ENCODE data around the gene ZNF618.
A peak's percentile ranks its signal among the peaks of the same experiment; 100 is the strongest.

Gene ZNF618

DNA sequence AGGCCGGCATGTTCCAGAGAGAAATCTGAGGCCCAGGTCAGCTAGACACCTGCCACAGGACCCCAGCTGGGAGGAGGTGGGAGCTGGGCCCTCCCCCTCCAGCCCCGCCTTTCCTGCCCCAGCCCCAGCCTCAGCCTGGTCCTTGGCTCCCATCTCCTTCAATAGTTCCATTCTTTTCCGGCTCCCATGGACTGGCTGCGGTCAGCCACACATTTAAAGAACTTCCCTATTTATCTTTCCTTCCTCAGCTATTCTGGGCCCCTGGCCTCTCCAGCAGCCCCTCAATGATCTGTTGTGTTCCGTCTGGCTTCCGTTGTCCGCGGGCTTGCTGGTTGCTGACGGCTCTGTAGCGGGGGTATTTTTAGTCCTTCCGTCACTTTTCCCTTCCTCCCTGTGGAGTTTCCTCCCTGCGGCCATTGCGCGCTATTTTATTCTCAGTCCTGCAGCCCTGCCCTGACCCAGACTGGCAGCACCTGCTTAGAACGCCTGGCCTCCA, 128.2 kb downstream of the ZNF618 start:
- no peak for DNase-seq

DNA sequence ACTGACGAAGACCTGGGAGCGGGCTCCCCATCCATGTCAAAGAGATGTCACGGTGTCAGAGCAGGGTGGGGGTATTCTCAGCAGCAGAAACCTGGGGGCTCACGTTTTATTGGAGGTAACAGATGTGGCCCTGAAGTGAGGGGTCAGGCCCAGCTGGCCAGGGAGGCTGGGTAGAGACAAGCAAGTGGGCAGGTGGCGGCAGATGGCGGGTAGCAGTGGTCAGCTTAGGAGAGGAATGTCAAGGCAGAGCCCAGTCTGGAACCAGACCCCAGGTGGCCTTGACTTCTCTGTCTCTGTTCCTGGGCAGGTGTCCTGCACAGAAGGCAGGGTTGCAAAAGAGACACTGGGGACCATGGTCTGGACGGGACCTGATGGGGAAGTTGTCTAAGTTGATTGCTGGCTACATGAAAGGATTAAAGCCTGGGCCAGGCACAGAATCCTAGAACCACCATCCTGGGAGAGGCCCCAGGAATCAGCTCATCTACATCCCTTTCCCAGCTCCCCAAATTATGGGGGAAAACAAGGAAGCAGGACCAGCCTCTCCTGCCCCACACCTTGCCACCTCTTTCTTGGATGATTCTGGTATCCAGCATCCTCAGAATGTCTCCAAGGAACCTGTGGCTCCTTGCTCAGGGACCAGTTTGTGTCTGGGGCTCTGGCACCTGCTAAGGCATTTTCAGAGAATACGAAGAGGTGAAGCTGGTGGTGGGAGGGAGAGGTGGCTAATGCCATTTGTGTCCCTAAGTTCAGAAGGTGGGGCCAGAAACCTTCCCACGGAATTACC, 129.5 kb downstream of the ZNF618 start:
- no peak for DNase-seq

DNA sequence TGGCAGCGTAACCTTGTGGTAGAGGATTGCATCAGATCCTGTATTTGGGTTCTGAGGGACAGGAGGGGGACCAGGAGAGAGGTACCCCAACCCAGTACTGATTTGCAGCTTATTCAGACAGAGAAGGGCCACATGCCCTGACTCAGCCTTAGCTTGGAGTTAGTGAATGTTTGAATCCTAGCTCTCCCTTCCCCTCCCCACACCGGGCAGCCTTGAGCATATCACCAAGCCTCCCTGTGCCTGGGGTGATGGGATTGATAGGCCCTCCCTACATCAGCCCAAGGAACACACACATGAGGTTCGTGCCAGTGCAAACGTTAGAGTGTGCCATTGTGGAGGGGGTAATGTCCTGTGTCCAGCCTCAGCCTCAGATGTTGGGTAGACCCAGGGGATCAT, 130.0 kb downstream of the ZNF618 start:
- DNase-seq = no peak

DNA sequence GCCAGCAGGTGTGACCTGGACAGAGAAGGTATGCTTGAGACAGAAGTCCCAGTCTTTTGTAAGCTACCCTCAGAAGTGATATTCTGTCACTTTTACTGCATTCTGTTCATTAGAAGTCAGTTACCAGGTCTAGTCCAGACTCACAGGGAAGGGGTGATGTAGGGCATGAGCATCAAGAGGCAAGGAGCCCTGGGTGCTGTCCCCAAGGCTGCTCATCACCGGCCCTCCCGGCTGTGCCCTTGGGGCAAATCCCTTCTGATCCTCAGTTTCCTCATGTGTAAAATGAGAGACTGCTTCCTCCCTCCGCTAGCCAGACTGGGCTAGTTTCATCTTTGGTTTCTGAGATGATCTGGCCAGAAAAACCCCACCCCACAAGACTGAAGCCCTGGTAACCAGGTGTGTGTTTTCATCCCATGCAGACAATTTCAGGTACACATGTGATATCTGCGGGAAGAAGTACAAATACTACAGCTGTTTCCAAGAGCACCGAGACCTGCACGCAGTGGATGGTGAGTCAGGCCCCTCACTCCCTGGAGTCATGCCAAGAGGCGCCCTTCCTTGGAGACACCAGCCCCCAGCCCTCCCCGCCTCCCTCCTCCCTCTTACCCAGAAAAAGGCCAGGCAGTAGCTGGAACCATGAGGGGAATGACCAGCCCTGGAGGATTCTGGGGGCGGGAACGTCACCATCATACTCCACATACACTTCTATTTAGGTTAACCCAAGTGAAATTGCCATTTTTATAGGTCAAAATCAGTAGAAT, 131.0 kb downstream of the ZNF618 start:
- DNase-seq = no peak

DNA sequence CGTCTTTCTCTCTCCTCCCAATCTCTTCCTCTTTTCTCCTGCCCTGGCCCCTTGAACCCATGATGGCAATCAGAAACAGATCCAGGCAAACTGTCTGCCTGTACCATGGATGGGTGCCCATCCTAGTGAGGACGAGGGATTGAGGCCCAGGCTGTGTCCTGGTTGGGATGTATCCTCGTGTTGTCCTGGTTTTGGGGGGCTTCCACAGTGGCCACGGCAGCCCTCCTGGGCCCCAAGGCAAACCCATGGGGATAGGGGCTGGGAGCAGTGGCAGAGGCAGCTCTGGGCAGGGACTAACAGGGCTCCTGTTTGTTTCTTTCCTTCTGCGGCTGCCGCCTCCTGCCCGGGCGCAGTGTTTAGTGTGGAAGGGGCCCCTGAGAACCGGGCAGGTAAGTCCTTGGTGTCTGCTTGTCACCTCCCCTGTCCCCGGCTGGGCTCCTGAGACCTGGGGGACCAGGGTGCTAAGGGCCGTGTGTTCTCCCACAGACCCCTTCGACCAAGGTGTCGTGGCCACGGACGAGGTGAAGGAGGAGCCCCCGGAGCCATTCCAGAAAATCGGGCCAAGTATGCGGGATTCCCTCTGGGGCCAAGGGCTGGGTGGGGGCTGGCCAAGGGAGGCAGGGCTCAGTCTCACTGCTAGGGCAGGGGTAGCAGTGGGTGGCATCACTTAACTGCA, 132.0 kb downstream of the ZNF618 start:
- DNase-seq = no peak

DNA sequence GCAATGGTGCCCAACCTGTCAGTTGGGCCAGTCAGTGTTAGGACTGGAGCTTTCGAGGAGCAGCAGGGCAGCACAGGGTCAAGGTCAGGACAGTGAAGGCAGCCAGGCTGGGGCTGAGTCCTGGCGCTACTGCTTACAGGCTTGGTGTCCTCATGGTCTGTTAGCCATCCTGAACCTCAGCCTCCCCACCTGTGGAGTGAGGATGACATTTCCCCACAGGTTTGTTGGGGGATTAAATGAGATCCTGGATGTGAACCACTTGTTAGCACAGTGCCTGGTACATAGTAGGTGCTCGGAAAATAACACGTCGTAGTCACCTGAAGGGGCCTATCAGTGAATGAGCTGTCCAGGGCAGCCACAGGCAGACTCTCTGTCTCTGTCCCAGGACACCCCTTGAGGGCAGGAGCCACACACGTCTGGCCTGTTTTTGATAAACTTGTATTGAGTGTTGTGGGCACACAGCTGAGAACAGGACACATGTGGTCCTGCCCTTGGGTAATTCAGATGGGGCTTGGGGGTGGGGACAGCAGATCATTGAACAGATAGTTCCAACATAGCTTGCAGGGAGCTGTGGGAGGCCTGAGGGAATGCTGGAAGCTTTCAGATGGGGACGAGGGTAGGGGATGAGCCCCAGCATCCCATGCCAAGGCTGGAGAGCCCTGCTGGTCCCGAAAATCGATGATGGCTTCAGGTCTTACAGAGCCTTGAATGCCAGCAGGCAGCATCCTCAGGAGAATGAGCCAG, 132.7 kb downstream of the ZNF618 start:
- no peak for DNase-seq

DNA sequence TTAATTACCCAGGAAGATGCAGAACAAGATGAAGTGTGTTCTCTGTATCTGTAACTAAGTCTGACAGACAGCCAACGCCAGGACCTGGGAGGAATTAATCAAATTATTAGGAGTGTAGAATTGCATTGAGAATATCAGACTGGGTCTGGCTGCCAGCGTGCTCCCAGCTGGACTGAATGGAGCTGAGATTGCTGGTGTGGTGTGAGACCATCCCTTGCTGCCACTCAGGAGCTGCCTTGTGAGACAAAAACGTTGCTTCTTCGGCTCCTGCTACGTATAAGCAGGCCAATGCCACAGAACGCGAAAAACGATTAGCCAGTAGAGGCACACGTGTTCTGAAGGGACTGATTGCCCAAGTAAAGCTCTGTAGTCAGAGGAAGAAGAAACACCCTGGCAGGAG, 135.2 kb downstream of the ZNF618 start:
- DNase-seq = no peak

DNA sequence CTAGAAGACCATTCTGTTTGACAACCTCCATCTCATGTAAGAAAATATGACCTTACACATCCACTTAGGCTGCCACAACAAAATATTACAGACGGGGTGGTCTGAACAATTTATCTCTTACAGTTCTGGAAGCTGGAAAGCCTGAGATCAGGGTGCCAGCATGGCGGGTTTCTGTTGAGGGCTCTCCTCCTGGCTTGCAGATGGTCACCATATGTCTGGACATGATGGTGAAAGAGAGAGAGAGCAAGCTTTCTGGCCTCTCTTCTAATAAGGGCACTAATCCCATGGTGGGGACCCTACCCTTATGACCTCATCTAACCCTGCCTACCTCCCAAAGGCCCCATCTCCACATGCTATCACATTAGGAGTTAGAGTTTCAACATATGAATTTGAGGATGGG, 136.0 kb downstream of the ZNF618 start:
- DNase-seq = no peak

DNA sequence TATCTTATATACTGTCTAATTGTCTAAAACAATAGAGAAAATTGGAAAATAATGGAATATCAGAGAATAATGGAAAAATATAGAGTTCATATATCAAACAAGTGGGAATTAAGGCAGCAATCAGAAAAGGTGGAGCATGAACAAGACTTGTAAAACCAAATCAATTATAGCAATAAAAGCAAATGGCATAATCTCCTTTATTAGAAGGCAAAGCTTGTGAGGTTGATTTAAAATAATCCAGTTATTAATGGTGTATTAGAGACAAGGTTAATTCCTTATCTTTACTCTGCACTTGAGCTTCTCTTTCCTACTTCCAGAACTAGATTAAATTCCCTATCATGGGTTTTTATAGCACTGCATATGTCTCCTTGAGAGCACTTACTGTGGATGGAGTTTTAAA, 137.9 kb downstream of the ZNF618 start:
- no peak for DNase-seq

DNA sequence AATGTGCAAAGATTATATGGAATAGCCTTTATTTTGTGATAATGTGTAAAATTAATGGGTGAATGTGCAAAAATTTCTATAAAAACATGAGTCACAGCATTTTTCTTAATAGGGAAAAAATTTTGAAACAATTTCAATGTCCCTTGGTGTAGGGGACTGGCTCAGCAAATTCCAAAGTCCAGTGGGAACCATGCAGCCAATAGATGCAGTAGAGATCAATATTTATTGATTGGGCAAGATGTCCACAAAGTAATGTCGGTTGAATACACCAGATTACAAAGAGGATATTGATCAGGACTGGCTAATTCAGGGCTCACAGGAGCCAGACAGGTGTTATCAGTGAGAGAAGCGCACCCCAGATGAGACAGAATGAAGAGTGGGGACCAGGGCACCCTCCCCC, 139.5 kb downstream of the ZNF618 start:
- no peak for DNase-seq

DNA sequence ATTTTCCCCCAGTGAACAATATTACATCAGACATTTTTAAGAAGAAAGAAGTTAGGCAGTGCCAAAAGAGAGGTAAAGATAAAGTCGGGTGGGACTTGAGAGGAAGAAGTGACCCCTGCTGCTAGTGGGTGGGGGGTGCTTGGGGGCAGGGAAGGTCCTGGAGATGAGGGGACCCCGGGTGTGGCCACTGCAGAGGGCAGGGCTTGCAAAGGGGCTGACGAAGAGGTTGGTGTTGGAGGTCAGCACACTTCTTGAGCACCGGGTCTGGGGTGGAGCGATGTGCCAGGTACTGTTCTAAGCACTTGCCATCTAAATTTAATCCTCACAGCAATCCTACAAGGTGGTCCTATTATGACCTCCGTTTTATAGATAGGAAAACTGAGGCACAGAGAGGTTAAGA, 140.0 kb downstream of the ZNF618 start:
- DNase-seq = no peak

DNA sequence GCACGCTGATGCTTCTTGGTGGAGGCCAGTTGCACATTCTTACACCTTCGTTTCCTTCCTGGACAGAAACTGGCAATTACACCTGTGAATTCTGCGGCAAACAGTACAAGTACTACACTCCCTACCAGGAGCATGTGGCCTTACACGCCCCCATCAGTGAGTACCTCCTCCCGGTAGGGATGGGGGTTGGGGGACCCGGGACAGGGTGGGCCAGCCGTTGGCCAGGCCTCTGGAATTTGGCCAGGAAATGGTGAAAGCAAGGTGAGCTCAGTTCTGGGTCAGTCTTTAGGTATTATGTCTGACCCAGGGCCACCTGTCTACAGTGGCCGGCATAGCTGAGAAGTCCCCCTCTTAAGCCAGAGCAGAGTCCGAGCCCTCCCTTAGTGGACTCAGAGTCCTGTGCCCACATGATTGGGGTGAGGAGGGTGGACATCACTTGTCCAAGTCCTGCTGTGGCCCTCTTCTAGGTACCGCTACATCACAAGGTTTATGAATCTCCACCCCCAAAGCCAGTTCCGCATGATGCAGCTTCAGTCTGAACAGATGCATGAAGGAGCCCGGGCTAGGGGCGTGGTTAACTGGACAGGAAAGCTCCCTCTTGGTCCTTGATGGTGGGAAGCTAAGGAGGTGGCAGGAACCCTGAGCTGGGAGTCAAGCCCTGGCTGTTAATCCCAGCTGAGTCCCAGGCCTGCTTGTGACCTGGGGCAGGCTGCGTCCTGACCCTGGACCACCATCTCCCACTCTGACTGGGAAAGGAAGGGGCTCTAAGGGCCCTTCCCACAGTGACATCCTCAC, 140.7 kb downstream of the ZNF618 start:
- DNase-seq = no peak

DNA sequence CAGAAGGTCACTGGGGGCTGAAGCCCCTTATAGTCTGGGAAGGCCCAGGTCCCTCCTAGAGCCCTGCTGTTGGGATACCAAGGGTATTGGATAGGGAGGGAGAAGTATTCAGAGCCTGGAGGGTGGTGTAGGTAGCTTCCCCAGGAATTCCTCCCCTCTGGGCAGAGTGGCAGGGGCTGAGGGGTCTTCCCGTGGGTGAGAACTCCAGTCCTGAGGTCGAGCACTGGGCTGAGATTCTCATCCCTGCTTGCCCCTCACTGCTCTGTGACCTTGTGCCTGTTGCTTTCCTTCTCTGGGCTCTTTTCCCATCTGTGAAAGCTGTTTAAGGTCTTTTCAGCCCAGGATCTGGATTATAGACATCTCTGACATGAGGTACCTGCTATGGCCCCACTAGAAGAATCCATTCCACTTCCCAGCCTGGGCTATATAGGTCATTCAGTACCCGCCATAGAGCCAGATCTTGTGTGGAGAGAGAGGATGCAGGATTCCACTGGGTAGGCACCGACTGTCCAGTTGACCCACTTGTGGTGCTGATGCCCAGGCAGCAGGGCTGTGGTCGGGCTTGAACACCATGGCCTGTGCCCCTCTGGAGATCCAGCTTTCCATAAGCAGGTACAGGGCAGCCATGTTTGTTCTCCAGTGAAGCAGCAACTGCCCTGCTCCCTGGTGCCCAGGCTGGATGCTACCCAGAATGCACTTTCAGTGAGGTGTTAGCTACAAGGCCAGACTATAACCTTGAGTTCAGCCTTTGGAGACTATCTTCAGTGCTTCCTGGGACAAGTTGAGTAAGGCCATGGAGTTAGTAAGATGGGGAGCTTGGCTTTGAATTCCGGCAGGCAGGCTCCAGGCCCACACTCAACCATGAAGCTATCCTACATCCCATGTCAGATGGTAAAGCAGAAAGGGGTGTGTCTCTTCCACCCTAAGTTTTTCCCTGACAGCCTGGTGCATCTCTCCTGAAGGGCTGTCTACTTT, 141.9 kb downstream of the ZNF618 start:
- no peak for DNase-seq

DNA sequence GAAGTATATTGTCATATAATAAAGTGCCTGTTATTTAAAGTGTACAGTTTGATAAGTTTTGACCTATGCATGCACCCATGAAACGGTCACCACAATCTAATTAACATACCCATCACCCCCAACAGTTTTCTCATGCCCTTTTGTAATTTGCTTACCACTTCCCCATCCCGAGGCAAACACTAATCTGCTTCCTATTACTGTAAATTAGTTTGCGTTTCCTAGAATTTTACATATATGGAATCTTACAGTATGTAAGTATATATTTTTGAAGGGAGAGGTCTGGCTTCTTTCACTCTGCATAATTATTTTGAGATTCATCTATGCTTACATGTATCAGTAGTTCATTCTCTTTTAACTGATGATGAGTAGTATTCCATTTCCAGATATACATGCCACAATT, 145.5 kb downstream of the ZNF618 start:
- DNase-seq = no peak

DNA sequence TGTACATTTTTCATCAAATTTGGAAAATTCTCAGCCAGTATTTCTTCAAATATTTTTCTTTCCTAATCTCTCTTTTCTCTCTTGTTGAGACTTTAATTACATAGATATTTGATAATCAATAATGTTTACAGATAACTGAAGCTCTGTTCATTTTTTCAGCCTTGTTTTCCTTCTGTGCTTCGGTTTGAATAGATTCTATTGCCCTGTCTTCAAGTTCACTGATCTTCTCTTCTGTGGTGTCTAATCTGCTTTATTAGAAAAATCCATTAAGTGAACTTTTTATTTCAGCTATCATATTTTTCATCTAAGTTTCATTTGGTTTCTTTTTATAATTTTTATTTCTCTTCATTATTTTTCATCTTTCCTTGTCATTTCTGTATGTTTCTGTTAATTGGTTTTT, 147.9 kb downstream of the ZNF618 start:
- no peak for DNase-seq

DNA sequence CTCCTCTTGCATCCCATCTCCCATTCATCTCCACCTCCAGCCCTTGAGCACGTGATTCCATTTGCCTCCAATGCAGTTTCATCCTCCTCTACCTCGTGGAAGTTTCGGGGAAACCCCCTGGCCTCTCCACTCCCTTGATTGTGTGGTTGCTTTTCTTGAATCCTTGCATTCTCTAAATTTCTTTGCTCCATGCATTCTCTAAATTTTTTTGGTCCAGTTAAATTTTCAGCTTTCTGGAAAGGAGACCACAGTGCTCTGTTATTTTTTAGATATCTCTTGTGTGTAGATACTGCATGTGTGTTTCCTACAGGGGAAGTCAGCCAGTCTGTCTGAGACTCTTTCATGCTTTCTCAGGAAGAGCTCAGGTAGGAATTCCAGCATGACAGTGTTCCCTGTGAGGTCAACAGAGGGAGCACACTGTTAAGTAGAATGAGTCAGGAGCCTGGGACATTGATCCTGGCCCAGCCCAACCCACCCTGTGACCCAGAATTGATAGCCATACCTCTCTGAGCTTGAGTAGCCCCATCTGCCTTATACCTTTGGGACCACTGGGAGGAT, 149.2 kb downstream of the ZNF618 start:
- DNase-seq = peak; percentile 43

DNA sequence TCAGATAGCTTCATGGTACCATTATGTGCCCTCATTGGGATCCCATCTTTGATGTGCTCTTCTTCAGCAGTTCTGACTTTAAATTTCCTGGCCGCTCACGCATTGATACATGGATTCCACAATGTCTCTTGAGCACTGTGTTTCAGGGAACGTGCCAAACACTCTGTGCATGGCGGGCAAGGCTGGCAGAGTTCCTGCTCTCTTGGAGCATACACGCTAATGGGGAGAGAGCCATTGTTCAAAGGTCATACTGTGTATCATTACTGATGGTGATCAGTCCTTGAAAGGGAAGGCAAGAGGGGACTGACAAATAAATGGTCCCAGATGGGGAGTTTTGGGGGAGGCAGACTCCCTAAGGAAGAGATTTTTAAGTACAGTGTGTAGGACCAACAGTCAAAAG, 149.7 kb downstream of the ZNF618 start:
- DNase-seq = no peak

DNA sequence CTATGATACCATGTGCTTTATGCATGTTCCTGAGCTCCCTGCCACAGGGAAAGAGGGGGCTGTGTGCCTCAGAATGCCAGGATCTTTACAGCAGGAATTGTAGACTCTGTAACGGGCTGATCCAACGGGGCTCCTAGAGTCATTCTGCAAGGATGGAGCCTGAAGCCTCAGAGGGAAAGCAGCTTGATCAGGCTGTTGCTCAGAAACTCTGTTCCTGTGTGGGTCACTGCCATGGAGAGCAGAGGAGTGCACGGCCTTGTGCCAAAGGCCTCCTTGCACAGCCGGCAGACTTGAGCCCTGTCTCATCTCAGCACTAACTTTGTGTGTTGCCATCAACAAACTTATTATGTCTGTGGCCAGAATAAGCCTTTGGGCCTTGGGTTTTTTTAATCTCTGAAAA, 150.2 kb downstream of the ZNF618 start:
- DNase-seq = no peak

DNA sequence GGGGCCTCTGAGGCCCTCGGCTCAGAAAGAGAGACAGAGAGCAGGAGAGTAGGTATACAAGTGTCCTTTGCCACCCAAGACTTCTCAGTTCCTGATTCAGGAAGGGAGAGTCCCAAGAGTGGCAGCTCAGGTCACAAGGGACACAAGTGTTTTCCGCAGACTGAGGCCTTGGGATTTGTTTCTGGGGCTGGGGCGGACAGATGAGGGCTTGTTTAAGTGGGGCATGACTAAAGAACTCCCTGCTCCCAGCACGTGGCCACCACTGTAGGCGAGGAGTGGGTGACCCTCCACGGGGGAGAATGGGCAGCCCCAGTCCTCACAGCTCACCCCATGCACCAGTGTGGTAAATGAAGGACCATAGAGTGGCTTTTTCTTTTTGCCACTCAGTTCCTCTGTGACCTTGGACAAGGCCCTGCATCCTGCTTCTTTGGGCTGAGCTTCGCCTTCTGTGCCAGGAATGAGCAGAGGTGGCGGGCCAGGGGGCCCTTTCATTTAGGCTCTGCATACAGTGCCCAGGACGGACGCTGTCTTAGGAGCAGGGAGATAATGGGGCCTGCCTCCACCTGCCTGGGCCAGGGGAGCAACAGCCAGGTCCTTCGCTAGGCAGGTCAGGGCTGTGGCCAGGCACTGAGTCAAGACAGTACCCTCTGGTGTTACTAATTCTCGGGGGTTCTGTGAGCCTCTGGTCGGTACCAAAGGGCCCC, 151.2 kb downstream of the ZNF618 start:
- no peak for DNase-seq

DNA sequence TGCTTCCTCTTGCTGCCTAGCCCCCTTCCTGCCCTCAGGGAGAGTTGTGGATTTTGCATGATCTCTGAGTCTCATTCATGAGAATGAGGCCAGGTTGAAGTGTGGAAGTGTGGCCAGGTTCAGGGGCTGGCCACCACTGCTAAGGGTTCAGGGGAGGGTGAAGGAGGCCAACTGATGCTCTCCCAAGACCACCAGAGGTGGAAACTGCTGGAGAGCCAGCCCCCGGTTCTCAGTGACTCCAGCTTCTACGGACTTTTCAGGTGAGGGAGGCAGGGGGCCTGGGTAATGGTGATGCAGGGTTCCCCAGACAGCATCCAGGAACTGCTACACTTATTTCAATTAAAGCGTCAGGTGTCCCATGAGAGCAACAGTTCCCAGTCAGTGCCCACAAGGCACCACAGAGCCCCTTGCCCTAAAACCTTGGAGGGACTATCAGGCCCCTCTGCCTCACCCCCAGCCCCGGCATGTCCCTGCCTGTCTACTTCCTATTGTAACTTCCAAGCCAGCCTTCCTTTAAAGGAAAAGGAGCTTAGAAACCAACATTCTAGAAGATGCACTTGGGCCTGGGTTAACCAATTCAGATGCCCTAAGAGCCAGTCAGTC, 151.9 kb downstream of the ZNF618 start:
- no peak for DNase-seq
